Measurements from ENCODE around the gene CLCN5.

Gene CLCN5

GRCh38 chrX:49922291-49923241 is at the start of gene CLCN5:
Gene CLCN5 (plus strand): TSS chrX:49922596. CDS start chrX:49925299, 2,703 bp downstream.
- DNase-seq: peak; percentile 78

GRCh38 chrX:49876750-49877149 is 45.6 kb upstream of the CLCN5 start:
- DNase-seq: no peak

- DNase-seq: no peak
Observed at GRCh38 chrX:49877397-49878101, 44.8 kb upstream of the CLCN5 start.

- no peak for DNase-seq
Observed at GRCh38 chrX:49878128-49878833, 44.1 kb upstream of the CLCN5 start.

- peak; percentile 56 for DNase-seq
Observed at GRCh38 chrX:49878834-49879655, 43.4 kb upstream of the CLCN5 start, which contains the start of gene USP27X. Gene USP27X (plus strand): TSS chrX:49879484. CDS start chrX:49880308, 824 bp downstream.

GRCh38 chrX:49879656-49880277 is 42.6 kb upstream of the CLCN5 start:
- DNase-seq: peak; percentile 12

GRCh38 chrX:49880668-49881067 is 41.7 kb upstream of the CLCN5 start:
- no peak for DNase-seq

- DNase-seq: no peak
Observed at GRCh38 chrX:49884290-49884862, 38.0 kb upstream of the CLCN5 start.

- DNase-seq: no peak
Observed at GRCh38 chrX:49892542-49892941, 29.9 kb upstream of the CLCN5 start.

- DNase-seq: no peak
Observed at GRCh38 chrX:49896951-49897350, 25.4 kb upstream of the CLCN5 start.

- no peak for DNase-seq
Observed at GRCh38 chrX:49901048-49901447, 21.3 kb upstream of the CLCN5 start.

GRCh38 chrX:49910344-49910743 is 12.1 kb upstream of the CLCN5 start:
- DNase-seq: no peak

GRCh38 chrX:49912086-49912485 is 10.3 kb upstream of the CLCN5 start:
- DNase-seq: no peak

GRCh38 chrX:49912861-49913260 is 9.5 kb upstream of the CLCN5 start:
- DNase-seq: no peak

GRCh38 chrX:49915361-49916222 is 6.8 kb upstream of the CLCN5 start:
- no peak for DNase-seq

- no peak for DNase-seq
Observed at GRCh38 chrX:49919617-49920016, 2.8 kb upstream of the CLCN5 start.

- no peak for DNase-seq
Observed at GRCh38 chrX:49921109-49921508, 1.3 kb upstream of the CLCN5 start.

- no peak for DNase-seq
Observed at GRCh38 chrX:49925176-49925575, 2.8 kb downstream of the CLCN5 start.

GRCh38 chrX:49930039-49930438 is 7.6 kb downstream of the CLCN5 start:
- peak; percentile 21 for DNase-seq

- no peak for DNase-seq
Observed at GRCh38 chrX:49932791-49933190, 10.4 kb downstream of the CLCN5 start.

Measured in NCI-H2171 (cell line).